Activated T-cell treated with anti-CD3 and anti-CD28 coated beads, Interleukin-2, amount 50 U/mL, for 48 hours (primary cell): Measurements from ENCODE around the gene UBE2R2.
"Not testable (repeated sequence)": the region's sequence is repeated elsewhere in the genome, so short reads cannot be mapped to it uniquely, and the experiment has no call there.

ENCODE experiments used
- DNase-seq, 2 experiments: peaks; one replicate each; pipeline ENCODE4 v3.0.0-alpha.2; 2020

Gene UBE2R2, protein sequence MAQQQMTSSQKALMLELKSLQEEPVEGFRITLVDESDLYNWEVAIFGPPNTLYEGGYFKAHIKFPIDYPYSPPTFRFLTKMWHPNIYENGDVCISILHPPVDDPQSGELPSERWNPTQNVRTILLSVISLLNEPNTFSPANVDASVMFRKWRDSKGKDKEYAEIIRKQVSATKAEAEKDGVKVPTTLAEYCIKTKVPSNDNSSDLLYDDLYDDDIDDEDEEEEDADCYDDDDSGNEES

GRCh38 chr9:33816327-33817252 lies at the start of gene UBE2R2:
Gene UBE2R2 (plus strand): TSS chr9:33817160. CDS start chr9:33817758, 598 bp downstream.
- peak; percentile 93 to 95 for DNase-seq

- DNase-seq = not testable (repeated sequence)
Measured at GRCh38 chr9:33770156-33770880, 46.6 kb upstream of the UBE2R2 start.

DNA sequence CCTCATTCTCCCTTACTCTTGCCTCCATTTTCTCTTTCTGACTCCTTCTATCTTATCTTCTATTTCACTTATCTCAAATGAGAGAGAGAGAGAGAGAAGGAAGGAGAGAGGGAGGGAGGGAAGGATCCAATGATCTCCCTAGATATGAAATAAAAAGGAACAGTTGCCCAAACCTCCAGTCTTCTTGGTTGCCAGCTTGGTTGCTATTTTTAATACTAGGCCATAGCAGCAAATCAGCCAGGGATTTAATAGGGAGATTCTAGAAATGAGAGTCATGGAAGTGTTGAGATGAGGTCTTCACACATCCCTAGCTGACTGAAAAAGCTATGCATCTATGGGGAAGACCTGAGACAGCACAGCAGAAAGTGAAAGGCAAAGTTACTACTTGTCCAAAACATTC lies 43.8 kb upstream of the UBE2R2 start:
- not testable (repeated sequence) for DNase-seq

DNA sequence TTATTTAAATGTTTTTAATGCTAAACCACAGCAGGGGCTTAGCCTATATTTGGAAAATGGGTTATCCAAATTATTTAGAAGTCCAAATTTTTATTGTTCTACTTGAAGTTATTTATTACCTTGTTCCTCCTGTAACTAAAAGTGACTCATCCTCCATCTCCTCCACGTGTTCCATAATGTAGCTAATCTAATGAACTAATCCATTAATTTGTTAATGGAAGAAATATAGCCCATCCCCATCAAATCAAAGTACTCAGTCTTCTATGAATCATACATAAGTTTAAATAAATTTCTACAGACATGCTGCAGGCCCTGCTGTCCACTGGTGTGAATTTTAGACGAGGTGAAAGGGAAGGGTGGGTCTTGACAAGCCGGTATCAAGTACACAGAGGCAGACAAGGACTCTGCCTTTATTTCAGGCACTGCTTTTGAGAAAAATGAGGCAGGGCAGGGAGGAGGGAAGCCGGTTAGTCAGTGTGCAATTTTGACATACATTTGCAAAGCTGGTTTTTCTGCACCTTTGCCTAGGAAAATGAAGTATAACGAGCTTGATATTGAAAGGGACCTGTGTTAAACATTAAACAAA lies 42.8 kb upstream of the UBE2R2 start:
- DNase-seq = not testable (repeated sequence)

GRCh38 chr9:33776578-33776977 lies 40.4 kb upstream of the UBE2R2 start:
- no peak for DNase-seq

DNA sequence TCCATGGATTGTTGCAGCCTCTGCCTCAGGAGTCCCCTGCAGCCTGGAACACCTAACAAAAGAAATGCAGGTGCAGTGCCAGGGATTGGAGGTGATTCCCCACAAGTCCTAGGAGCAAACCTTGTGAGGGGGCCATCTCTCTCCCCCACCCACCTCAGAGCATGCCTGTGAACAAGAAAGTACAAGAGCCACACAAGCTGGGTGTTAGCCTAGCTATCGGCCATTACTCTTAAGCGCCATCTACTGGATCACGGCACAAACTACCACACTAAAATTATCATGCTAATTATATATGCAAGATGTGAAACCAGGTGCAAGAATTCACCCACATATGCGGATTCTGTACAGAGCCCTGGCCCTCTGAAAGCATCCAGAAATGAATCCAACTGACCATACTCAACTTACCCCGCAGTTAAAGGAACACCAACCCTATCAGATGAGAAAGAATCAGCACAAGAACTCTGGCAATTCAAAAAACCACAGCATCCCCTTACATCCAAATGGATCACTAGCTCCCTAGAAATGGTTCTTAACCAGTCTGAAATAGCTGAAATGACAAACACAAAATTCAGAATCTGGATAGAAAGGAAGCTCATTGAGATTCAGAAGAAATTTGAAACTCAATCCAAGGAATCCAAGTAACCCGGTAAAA lies 38.1 kb upstream of the UBE2R2 start:
- peak; percentile 55 to 56 for DNase-seq

DNA sequence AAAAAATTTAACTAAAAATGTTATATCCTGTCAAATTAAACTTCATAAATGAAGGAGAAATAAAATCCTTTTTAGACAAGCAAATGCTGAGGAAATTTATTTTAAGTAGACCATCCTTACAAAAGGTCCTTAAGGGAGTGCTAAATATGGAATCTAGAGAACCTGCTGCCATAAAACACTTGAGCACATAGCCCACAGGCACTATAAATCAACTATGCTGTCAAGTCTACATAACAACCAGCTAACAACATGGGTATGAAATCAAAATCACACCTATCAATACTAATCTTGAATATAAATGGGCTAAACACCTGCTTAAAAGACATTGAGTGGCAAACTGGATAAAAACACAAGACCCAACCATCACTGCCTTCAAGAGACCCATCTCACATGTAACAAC lies 36.7 kb upstream of the UBE2R2 start:
- DNase-seq = no peak

DNA sequence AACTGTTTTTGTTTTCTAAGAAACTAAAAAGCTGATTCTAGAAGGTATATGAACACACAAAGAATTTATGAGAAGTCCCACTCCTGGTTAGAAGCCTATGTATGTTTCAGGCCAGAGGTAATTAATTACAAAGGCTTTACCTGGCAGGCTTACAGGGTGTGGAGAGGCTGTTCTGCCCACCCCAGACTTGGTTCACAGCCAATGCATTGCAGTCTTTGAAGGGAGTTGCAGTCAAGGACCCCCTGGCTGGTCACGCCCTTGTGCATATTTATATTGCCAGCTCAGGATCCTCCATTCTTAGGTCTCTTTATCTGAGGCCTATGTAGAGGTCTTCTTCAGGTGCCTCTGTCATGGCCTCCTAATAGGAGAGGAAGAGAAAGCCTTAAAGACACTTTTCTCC lies 35.2 kb upstream of the UBE2R2 start:
- no peak for DNase-seq

DNA sequence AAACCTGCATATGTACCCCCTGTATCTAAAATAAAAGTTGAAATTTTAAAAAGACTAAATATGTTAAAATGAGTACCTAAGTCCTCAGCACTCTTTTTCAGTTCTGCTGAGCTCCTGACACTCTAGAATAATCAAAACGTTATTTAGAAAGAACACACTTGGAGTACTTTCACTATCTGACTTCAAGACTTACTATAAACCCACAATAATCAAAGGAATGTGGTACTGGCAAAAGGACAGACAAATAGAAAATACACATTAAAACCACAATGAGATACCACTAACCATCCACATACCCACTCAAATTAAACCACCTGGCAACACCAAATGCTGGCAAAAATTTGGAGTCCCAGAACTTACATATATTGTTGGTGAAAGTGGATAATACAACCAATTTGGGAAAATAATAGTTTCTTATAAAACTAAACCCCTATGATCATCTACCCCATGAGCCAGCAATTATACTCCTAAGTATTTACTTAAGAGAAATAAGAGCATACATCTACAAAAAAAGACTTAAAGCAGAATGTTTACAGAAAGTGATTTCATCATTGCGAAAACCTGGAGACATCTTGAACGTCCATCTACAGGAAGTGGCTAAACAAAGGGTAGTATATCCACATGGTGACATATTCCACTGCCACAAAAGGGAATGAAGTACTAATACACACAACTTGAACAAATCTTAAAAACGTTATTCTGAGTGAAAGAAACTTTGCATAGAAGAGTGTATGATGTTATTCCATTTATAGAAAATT lies 34.4 kb upstream of the UBE2R2 start:
- DNase-seq = no peak

DNA sequence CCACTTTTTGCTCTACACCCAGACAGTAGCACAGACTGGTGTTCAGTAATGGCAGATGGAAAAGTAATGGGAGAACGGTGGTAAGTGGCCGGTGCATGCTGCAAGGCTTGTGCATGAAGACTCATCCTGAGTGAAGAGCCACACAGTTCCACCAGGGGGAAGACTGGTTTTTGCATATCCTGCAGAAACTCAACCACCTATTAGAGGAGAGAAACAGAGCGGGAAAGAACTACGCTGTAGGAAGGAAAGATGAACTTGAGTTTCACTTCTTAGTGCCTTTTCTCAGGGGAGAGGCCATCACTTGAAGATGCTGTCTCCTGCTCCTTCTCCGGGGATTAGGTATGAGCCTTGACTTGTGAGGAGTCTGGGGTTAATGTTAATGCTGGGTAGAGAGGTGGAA lies 31.0 kb upstream of the UBE2R2 start:
- no peak for DNase-seq

- DNase-seq = no peak
Measured at GRCh38 chr9:33786681-33787080, 30.3 kb upstream of the UBE2R2 start.

GRCh38 chr9:33787839-33788238 lies 29.1 kb upstream of the UBE2R2 start:
- no peak for DNase-seq

DNA sequence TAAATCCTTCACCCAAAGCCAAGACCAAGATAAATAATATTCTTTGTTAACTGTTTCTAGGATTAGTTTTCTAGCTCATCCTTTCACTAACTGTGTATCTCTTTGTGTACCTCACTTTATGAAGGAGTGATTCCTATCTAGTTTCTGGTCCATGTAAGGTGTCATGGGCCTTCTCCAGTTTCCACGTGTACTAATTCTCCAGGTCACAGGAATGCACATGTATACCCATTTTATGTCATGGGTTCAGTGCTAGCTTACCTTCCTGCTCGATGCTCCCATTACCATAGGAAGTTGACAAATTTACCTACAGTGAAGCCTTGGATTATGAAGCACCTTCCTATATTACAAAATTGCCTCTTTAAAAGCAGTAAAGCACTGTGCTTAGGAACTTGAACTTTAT lies 27.5 kb upstream of the UBE2R2 start:
- DNase-seq = not testable (repeated sequence)

DNA sequence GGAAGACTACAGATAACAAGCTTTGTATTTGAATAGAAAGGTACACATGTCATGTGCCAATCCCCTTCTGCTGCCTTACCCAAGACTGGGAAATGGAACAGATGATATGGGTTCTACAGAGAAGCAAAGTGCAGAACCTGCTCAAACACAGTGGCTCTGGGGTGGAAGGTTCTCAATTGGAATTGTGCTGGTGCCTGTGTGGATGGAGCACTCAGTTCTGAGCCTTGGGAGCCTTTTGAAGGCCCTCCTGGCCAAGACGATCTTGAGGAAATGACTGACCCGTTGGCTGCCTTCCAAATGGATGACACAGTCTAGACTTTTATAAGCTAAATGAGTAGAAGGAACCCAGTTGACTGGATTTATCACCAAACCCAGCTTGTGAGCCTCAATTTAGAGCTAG lies 25.8 kb upstream of the UBE2R2 start:
- no peak for DNase-seq

GRCh38 chr9:33793496-33793895 lies 23.5 kb upstream of the UBE2R2 start:
- DNase-seq = not testable (repeated sequence)

GRCh38 chr9:33794560-33794959 lies 22.4 kb upstream of the UBE2R2 start:
- no peak for DNase-seq

GRCh38 chr9:33795281-33795680 lies 21.7 kb upstream of the UBE2R2 start, which contains the start of gene PRSS3:
Gene PRSS3 (plus strand): TSS chr9:33795561. CDS start chr9:33795574, 13 bp downstream.
- DNase-seq = no peak

DNA sequence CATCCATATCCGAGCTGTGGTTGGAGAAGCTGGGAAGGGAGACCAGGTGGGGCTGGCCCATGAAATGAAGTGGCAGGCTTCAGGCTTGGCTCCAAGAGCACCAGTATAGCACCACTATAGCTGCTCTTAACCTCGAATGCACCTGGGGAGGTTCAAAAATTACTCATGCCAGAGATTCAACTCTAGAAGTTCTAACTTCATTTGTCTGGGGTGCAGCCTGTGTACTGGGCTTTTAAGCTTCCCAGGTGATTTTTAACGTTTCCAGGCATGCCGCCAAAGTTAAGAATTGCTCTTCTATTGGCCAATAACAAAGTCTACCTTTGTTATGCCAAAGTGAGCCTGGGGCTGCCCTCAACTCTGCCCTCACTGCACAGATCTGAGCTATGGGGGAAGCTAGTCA lies 21.1 kb upstream of the UBE2R2 start:
- DNase-seq = no peak

GRCh38 chr9:33796679-33797078 lies 20.3 kb upstream of the UBE2R2 start:
- not testable (repeated sequence) for DNase-seq

GRCh38 chr9:33797837-33798236 lies 19.1 kb upstream of the UBE2R2 start:
- no peak for DNase-seq

DNA sequence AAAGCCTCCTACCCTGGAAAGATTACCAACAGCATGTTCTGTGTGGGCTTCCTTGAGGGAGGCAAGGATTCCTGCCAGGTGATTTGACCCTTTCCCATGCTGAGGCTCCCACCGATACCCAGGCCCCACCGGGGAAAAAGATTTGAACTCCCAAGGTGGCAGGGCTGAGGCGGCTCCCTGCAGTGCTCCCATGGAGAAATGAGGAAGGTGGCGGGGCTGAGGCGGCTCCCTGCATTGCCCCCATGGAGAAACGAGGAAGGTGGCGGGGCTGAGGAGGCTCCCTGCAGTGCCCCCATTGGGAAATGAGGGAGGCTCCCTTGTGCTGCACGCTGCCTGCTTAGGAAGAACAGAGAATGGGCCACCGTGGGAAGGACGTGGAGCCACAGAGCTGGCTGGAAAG lies 18.4 kb upstream of the UBE2R2 start:
- no peak for DNase-seq
